CD4-positive, alpha-beta T cell (primary cell): Measurements from ENCODE around the gene ALAD. TPM values are rescaled to one million over a fixed set of nuclear protein-coding genes. Genes with fewer than 3 reads are reported as not detected.

Experiments
- ATAC-seq: fragments of 200-7000 bp; cut with Tn5 transposase; one replicate; pipeline ENCODE4 v1.10.0; 2022; ENCODE audit warnings: mild to moderate bottlenecking; ENCODE audit not compliant: poor library complexity
- CTCF ChIA-PET: fragments of 350-600 bp; sonication (Branson Sonifier 250); formaldehyde crosslinking; loops from one replicate; lab custom pipeline; 2021; ENCODE audit warnings: antibody characterized with exemption, inconsistent platforms; lab: Charles Lee
- POLR2A ChIA-PET: fragments of 350-600 bp; sonication (Branson Sonifier 250); formaldehyde crosslinking; loops from one replicate; lab custom pipeline; 2021; ENCODE audit warnings: antibody characterized with exemption, inconsistent platforms; lab: Charles Lee
- DNase-seq, 14 experiments: peaks; one replicate each; pipeline ENCODE4 v3.0.0-alpha.2; 2013 to 2020; ENCODE audit warnings: mixed read lengths in 2 of 14
- H3K27ac ChIP-seq, 2 donors: one replicate each; pipeline versions ENCODE4 v1.5.1 to v1.7.0; 2013; ENCODE audit warnings: low read length in 2 of 2, low read depth in 1 of 2, mild to moderate bottlenecking in 1 of 2
- H3K27me3 ChIP-seq, 2 experiments: 1 replicate in 1 of 2; 2 replicates in 1 of 2; pipeline versions ENCODE4 v1.6.1 to v1.7.0; 2013; ENCODE audit warnings: low read length in 2 of 2, control low read depth in 1 of 2, mild to moderate bottlenecking in 1 of 2, moderate library complexity in 1 of 2; ENCODE audit not compliant: insufficient read depth in 2 of 2, control insufficient read depth in 1 of 2
- H3K36me3 ChIP-seq: one replicate; pipeline ENCODE4 v1.6.1; 2013; ENCODE audit warnings: low read length, control low read depth; ENCODE audit not compliant: insufficient read depth
- H3K4me1 ChIP-seq: one replicate; pipeline ENCODE4 v1.6.1; 2013; ENCODE audit warnings: low read length, control low read depth; ENCODE audit not compliant: insufficient read depth
- H3K4me3 ChIP-seq: one replicate; pipeline ENCODE4 v1.5.1; 2013; ENCODE audit warnings: mild to moderate bottlenecking, low read length, moderate library complexity
- H3K9me3 ChIP-seq, 2 experiments: 1 replicate in 1 of 2; 2 replicates in 1 of 2; pipeline versions ENCODE4 v1.6.1 to v1.7.0; 2013; ENCODE audit warnings: low read length in 2 of 2, mild to moderate bottlenecking in 2 of 2, control low read depth in 1 of 2, moderate library complexity in 1 of 2; ENCODE audit not compliant: control insufficient read depth in 1 of 2, insufficient read depth in 1 of 2
- H3K27ac Mint-ChIP-seq: one replicate; pipeline ENCODE4 v1.8.0; 2020; ENCODE audit warnings: mixed read lengths
- H3K27me3 Mint-ChIP-seq: one replicate; pipeline ENCODE4 v1.8.0; 2021; ENCODE audit warnings: mixed read lengths
- H3K36me3 Mint-ChIP-seq: one replicate; pipeline ENCODE4 v1.8.0; 2021; ENCODE audit warnings: low read depth, mixed read lengths
- H3K4me1 Mint-ChIP-seq: one replicate; pipeline ENCODE4 v1.8.0; 2021; ENCODE audit warnings: low read depth, mixed read lengths
- H3K4me3 Mint-ChIP-seq: one replicate; pipeline ENCODE4 v1.8.0; 2020; ENCODE audit warnings: mild to moderate bottlenecking, mixed read lengths
- H3K9me3 Mint-ChIP-seq: one replicate; pipeline ENCODE4 v1.8.0; 2020; ENCODE audit warnings: mixed read lengths
- CTCF ChIP-seq: fragments of 200-600 bp; IDR thresholded peaks from one replicate; pipeline ENCODE4 v1.8.0; 2022; ENCODE audit warnings: antibody characterized with exemption, mild to moderate bottlenecking
- intact Hi-C, 2 experiments: fragments of 100-400 bp; cut with DNase I in 1 of 2; cut with micrococcal nuclease in 1 of 2; formaldehyde crosslinking; loops; one replicate each; pipeline versions ENCODE4 v1.15.1 to v1.9.0; 2023 to 2025; cut with DNase I, micrococcal nuclease
- total RNA-seq, 174 experiments: library from RNA in 2 of 174; stranded (reverse) in 2 of 174; gene quantifications; one replicate each; pipeline ENCODE4 v1.2.3 and lab custom pipeline; 2021 to 2026

The ALAD gene
- total RNA-seq, 2 experiments from 2014 or later, result 14.5 to 15.0 TPM

GRCh38 chr9:113388833-113389232 lies 12.3 kb downstream of the ALAD start:
- POLR2A ChIA-PET, result interaction anchor here (0.6 kb wide), 1 partner anchor 1018 kb away, joined by 3 read pairs; no protein-coding TSS in a partner anchor
- Mint-ChIP-seq H3K4me1 (no peaks in the 10 kb centered on the region), H3K27me3 (no peaks in the 10 kb centered on the region), H3K9me3 (no peaks in the 10 kb centered on the region), H3K27ac (no peak overlapping the region), H3K4me3 (no peak overlapping the region), H3K36me3 (peaks cover 56% of the 10 kb centered on the region)
- Histone ChIP-seq H3K27ac (no peak overlapping the region), H3K27me3 (no peaks in the 10 kb centered on the region), H3K4me1 (no peaks in the 10 kb centered on the region), H3K4me3 (no peak overlapping the region), H3K36me3 (peaks cover 52% of the 10 kb centered on the region), H3K9me3 (no peaks in the 10 kb centered on the region)
- ATAC-seq (no peak), DNase-seq (no peak)
- CTCF ChIA-PET, result no interaction called here
- intact Hi-C loops, result no loop called here
- TF ChIP-seq CTCF, result no peak

- Histone ChIP-seq H3K27ac (no peak overlapping the region), H3K4me3 (no peak overlapping the region), H3K4me1 (no peaks in the 10 kb centered on the region), H3K9me3 (no peaks in the 10 kb centered on the region), H3K36me3 (peaks cover 46% of the 10 kb centered on the region), H3K27me3 (no peaks in the 10 kb centered on the region)
- TF ChIP-seq CTCF, result no peak
- Mint-ChIP-seq H3K27ac (no peak overlapping the region), H3K27me3 (no peaks in the 10 kb centered on the region), H3K36me3 (peaks cover 56% of the 10 kb centered on the region), H3K9me3 (no peaks in the 10 kb centered on the region), H3K4me1 (no peaks in the 10 kb centered on the region), H3K4me3 (no peak overlapping the region)
- DNase-seq (no peak), ATAC-seq (no peak)
- POLR2A ChIA-PET, result no interaction called here
- intact Hi-C loops, result no loop called here
- CTCF ChIA-PET, result no interaction called here
Observed at GRCh38 chr9:113387560-113388230, 13.4 kb downstream of the ALAD start.

DNA sequence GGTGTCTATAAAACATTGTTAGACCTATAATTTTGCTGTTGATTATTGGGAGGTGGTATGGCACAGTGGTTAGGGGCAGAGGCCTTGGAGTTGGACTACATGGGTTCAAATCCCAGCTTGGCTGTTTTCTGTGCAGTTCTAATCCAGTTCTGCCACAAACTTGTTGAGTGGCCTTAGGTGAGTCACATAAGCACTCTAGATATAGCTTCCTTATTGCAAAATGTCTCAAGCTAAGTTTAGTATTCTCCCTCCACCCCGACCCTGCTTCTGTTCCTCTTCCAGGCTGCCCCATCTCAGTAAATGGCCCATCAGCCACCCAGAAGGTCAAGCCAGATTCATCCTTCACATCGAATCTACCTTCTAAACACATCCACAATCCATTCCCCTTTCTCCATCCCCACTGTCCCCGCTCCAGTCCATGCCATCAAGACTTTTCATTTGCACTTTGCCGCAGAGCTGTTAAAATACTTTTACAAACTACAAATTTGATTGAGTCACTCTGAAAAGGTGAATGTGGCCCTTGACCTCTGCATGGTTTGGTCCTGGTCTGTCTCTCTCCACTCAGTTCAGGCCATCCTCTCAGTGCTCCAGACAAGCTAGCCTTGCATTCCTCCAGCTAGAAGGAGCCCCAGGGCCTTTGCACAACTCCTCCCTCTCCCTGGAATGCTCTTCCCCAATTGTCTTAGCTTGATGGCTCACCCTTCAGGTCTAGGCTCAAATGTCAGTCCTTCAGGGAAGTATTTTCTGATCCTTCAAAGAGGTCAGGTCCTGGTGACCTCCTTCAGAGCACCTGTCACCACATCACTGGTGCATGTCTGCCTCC lies 14.3 kb downstream of the ALAD start:
- ChIA-PET POLR2A (no interaction called here), CTCF (no interaction called here)
- intact Hi-C loops, result no loop called here
- DNase-seq, result no peak
- H3K27me3 Mint-ChIP-seq, result no peaks in the 10 kb centered on the region
- H3K36me3 Mint-ChIP-seq, result peaks cover 47% of the 10 kb centered on the region
- no peaks in the 10 kb centered on the region for H3K27me3 ChIP-seq
- no peak overlapping the region for H3K27ac ChIP-seq
- no peak for ATAC-seq
- H3K4me3 Mint-ChIP-seq, result no peak overlapping the region
- no peaks in the 10 kb centered on the region for H3K9me3 Mint-ChIP-seq
- no peaks in the 10 kb centered on the region for H3K4me1 ChIP-seq
- no peaks in the 10 kb centered on the region for H3K4me1 Mint-ChIP-seq
- no peak overlapping the region for H3K27ac Mint-ChIP-seq
- H3K4me3 ChIP-seq, result no peak overlapping the region
- TF ChIP-seq CTCF, result no peak
- peaks cover 41% of the 10 kb centered on the region for H3K36me3 ChIP-seq
- H3K9me3 ChIP-seq, result no peaks in the 10 kb centered on the region
